Epithelial cell of prostate (primary cell): ENCODE results near the gene LRRK1.
A peak's percentile ranks its signal among the peaks of the same experiment; 100 is the strongest.

Experiments used
- DNase-seq: peaks from one replicate; pipeline ENCODE4 v3.0.0-alpha.2; 2011; ENCODE audit warnings: low read depth, low spot score
- H3K27ac ChIP-seq: fragments of 450-650 bp; 2 replicates; pipeline ENCODE4 v1.5.1; 2017; ENCODE audit warnings: mild to moderate bottlenecking

LRRK1 gene

GRCh38 chr15:100918690-100919480 is at the start of gene LRRK1:
LRRK1 (plus strand) TSS chr15:100919357; CDS start chr15:100924633, 5,276 bp downstream.
- no peak for DNase-seq
- peak within 1 kb of the TSS; percentile 69 for H3K27ac ChIP-seq

- peak; percentile 78 for DNase-seq
- peak overlapping the region; percentile 8 for H3K27ac ChIP-seq
These were observed 46.0 kb upstream of the LRRK1 start for GRCh38 chr15:100873029-100873677.

- DNase-seq = no peak
These were observed 43.7 kb upstream of the LRRK1 start for GRCh38 chr15:100875495-100875894.

GRCh38 chr15:100875976-100876375 is 43.2 kb upstream of the LRRK1 start:
- no peak overlapping the region for H3K27ac ChIP-seq
- peak; percentile 37 for DNase-seq

More at GRCh38 chr15:100875495-100875894, 43.7 kb upstream of the LRRK1 start:
- H3K27ac ChIP-seq = no peak overlapping the region

GRCh38 chr15:100877551-100877950 is 41.6 kb upstream of the LRRK1 start:
- DNase-seq = peak; percentile 92
- peak overlapping the region; percentile 74 for H3K27ac ChIP-seq

- H3K27ac ChIP-seq = peak overlapping the region; percentile 74
- no peak for DNase-seq
These were observed 41.0 kb upstream of the LRRK1 start for GRCh38 chr15:100878130-100878529.

GRCh38 chr15:100878648-100879047 is 40.5 kb upstream of the LRRK1 start:
- DNase-seq = no peak
- H3K27ac ChIP-seq = peak overlapping the region; percentile 74

- no peak for DNase-seq
- H3K27ac ChIP-seq = peak overlapping the region; percentile 74
These were observed 40.1 kb upstream of the LRRK1 start for GRCh38 chr15:100879061-100879463.

GRCh38 chr15:100879464-100880138 is 39.6 kb upstream of the LRRK1 start, which contains the start of gene ALDH1A3:
ALDH1A3 (plus strand) TSS chr15:100879831; CDS start chr15:100879908, 77 bp downstream.
- H3K27ac ChIP-seq = peak within 1 kb of the TSS; percentile 74
- peak; percentile 33 for DNase-seq

GRCh38 chr15:100880139-100880896 is 38.8 kb upstream of the LRRK1 start:
- DNase-seq = no peak
- peak overlapping the region; percentile 74 for H3K27ac ChIP-seq

GRCh38 chr15:100880897-100881242 is 38.3 kb upstream of the LRRK1 start:
- H3K27ac ChIP-seq = peak overlapping the region; percentile 74

GRCh38 chr15:100881573-100882336 is 37.4 kb upstream of the LRRK1 start:
- no peak for DNase-seq
- H3K27ac ChIP-seq = peak overlapping the region; percentile 74

More at GRCh38 chr15:100880897-100881242, 38.3 kb upstream of the LRRK1 start:
- no peak for DNase-seq

- H3K27ac ChIP-seq = peak overlapping the region; percentile 13
- no peak for DNase-seq
These were observed 34.0 kb upstream of the LRRK1 start for GRCh38 chr15:100885116-100885515.

GRCh38 chr15:100885811-100886210 is 33.3 kb upstream of the LRRK1 start:
- DNase-seq = no peak
- H3K27ac ChIP-seq = peak overlapping the region; percentile 31

- H3K27ac ChIP-seq = peak overlapping the region; percentile 88
- no peak for DNase-seq
These were observed 31.8 kb upstream of the LRRK1 start for GRCh38 chr15:100887211-100887913.

GRCh38 chr15:100889385-100890050 is 29.6 kb upstream of the LRRK1 start:
- peak; percentile 68 for DNase-seq
- H3K27ac ChIP-seq = peak overlapping the region; percentile 88

GRCh38 chr15:100890051-100890720 is 29.0 kb upstream of the LRRK1 start:
- DNase-seq = no peak
- H3K27ac ChIP-seq = peak overlapping the region; percentile 88

GRCh38 chr15:100890850-100891249 is 28.3 kb upstream of the LRRK1 start:
- no peak for DNase-seq
- peak overlapping the region; percentile 88 for H3K27ac ChIP-seq
